Adipocyte (in vitro differentiated cells): ENCODE measurements around the gene C13orf42.
A peak's percentile ranks its signal among the peaks of the same experiment; 100 is the strongest.

Experiments
- DNase-seq: peaks from one replicate; pipeline ENCODE4 v3.0.0-alpha.2; 2015; ENCODE audit warnings: low read depth
- H3K27me3 ChIP-seq: replicated peaks from 2 replicates; pipeline ENCODE4 v1.7.0; 2013; ENCODE audit warnings: mild to moderate bottlenecking, low read length, moderate library complexity; ENCODE audit not compliant: control insufficient read depth, insufficient read depth
- H3K36me3 ChIP-seq: 2 replicates; pipeline ENCODE4 v1.7.0; 2013; ENCODE audit warnings: low read length, mild to moderate bottlenecking, moderate library complexity; ENCODE audit not compliant: control insufficient read depth, insufficient read depth, severe bottlenecking
- H3K4me1 ChIP-seq: 2 replicates; pipeline ENCODE4 v1.7.0; 2013; ENCODE audit warnings: mild to moderate bottlenecking, low read length, moderate library complexity; ENCODE audit not compliant: control insufficient read depth, insufficient read depth
- H3K4me3 ChIP-seq: 2 replicates; pipeline ENCODE4 v1.7.0; 2013; ENCODE audit warnings: mild to moderate bottlenecking, low read length, moderate library complexity
- H3K9ac ChIP-seq: 2 replicates; pipeline ENCODE4 v1.7.0; 2013; ENCODE audit warnings: mild to moderate bottlenecking, low read length, moderate library complexity
- H3K9me3 ChIP-seq: 2 replicates; pipeline ENCODE4 v1.7.0; 2013; ENCODE audit warnings: mild to moderate bottlenecking, low read length, moderate library complexity; ENCODE audit not compliant: control insufficient read depth

C13orf42 gene

DNA sequence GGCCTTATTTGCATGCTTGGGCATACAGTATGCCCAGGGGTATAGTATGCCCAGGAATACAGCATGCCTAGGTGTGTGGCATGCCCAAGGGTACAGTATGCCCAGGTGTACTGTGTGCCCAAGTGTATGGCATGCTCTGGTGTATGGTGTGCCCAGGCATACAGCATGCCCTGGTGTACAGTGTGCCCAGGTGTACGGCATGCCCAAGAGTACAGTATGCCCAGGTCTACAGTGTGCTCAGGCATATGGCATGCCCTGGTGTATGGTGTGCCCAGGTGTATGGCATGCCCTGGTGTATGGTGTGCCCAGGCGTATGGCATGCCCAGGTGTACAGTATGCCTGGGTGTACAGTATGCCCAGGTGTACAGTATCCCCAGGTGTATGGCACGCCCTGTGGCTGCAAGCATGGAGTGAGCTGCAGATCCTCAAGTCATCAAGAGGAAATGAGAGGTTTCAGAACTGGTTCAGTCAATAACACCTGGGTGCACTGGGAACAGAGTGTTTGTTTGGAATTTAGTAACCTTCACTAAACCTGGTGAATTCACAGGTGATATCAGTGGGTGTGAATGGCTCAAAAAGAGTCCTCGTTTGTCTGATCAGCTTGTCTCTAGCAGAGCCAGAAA lies 7.8 kb upstream of the C13orf42 start:
- no peaks in the 10 kb centered on the region for H3K36me3 ChIP-seq
- DNase-seq = no peak
- H3K9ac ChIP-seq = no peak overlapping the region
- H3K4me3 ChIP-seq = no peak overlapping the region
- H3K9me3 ChIP-seq = peaks cover 12% of the 10 kb centered on the region
- H3K4me1 ChIP-seq = peaks cover 10% of the 10 kb centered on the region
- peaks cover 67% of the 10 kb centered on the region for H3K27me3 ChIP-seq

DNA sequence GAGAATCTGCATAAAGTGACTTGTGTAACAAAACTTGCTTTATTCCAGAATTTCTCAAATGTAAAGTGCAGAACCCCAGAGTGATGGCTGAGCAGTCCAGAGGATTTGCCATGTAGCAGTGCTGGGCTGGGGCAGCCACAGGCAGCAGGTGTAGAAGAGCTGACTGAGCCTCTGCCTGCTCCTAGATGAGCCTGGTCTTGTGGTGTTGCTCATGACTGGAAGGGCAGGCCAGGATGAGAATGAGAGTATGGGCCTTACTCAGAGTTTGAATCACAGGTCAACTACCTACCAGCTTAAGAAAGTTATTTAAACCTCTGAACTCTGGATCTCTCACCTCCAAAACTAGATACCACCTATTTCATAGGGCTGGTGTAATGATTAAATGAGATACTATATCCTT lies 2.9 kb upstream of the C13orf42 start:
- no peak for DNase-seq
- Histone ChIP-seq H3K4me3 (no peak overlapping the region), H3K9ac (no peak overlapping the region), H3K36me3 (no peaks in the 10 kb centered on the region), H3K9me3 (peaks cover 12% of the 10 kb centered on the region), H3K27me3 (peaks cover 78% of the 10 kb centered on the region), H3K4me1 (no peaks in the 10 kb centered on the region)

DNA sequence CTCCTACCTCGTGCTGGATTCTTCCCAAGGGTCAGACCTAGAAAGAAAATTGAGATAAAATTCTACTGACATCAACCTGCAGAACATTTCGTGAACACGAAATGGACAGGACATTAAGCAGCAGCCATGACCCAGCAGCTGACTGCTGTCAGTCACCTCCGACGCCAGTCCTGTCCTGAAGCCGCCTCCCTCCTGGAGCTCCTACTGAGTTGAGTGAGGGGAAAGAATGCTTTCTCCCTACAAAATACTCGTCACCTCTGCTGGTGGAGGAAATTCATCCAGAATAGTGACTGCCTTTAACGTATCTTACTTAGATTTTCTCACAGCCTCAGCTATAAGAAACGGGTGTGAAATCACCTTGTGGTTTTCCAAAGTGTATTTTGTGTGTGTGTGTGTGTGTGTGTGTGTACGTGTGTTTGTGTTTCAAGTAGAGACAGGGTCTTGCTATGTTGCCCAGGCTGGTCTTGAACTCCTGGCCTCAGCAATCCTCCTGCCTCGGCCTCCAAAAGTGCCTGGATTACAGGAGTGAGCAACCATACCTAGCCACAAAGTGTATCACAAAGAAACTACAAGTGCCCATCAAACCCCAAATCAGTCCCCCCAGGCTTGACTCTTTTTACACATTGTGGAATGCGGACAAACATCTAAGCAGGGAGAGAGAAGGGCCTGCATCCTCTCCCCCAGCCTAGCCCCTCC lies 2.3 kb upstream of the C13orf42 start:
- peaks cover 78% of the 10 kb centered on the region for H3K27me3 ChIP-seq
- DNase-seq = no peak
- H3K9ac ChIP-seq = no peak overlapping the region
- no peak overlapping the region for H3K4me3 ChIP-seq
- H3K4me1 ChIP-seq = no peaks in the 10 kb centered on the region
- H3K9me3 ChIP-seq = peaks cover 12% of the 10 kb centered on the region
- no peaks in the 10 kb centered on the region for H3K36me3 ChIP-seq

DNA sequence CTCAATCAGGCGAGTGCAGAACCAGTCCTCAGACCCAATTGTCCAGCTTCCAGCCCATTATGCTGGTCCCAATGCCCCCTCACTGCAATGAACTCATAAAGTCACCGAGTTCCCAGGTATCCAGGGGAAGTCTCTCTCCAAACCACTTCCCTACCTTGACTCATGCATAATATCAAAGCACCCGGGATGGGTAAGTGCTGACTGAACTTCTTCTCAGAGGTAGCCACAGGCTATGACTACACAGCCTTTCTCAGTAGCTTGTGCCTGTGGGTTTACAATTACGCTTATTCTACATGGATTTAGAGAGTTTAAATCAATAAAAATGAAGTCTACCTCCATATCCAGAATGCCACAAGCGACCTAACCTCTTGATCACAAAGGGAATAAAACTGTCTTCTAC lies 1.7 kb upstream of the C13orf42 start:
- Histone ChIP-seq H3K36me3 (no peaks in the 10 kb centered on the region), H3K27me3 (peaks cover 77% of the 10 kb centered on the region), H3K4me3 (no peak overlapping the region), H3K4me1 (no peaks in the 10 kb centered on the region), H3K9ac (no peak overlapping the region), H3K9me3 (peaks cover 6% of the 10 kb centered on the region)
- no peak for DNase-seq

DNA sequence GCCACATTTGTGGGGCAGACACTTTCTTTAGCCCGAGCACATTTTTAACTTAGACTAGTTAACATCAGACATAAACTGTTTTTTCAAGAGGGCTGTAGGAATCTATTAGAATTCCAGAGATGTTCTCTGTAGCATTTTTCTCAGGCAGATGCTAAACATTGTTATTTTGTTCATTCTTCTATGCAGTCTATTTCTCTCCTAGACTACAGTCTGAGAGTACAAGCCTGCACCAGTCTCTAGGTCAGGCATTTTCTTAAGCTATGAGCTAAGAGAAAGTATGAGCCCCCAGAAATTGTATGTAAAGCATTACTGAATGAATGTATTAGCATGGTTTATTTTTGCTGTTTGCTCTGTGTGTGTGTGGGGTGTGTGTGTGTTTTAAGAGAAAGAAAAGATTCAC lies 923 bp upstream of the C13orf42 start:
- no peaks in the 10 kb centered on the region for H3K36me3 ChIP-seq
- H3K9ac ChIP-seq = no peak overlapping the region
- no peak overlapping the region for H3K4me3 ChIP-seq
- H3K4me1 ChIP-seq = no peaks in the 10 kb centered on the region
- H3K27me3 ChIP-seq = peaks cover 76% of the 10 kb centered on the region
- H3K9me3 ChIP-seq = no peaks in the 10 kb centered on the region
- DNase-seq = peak; percentile 5

DNA sequence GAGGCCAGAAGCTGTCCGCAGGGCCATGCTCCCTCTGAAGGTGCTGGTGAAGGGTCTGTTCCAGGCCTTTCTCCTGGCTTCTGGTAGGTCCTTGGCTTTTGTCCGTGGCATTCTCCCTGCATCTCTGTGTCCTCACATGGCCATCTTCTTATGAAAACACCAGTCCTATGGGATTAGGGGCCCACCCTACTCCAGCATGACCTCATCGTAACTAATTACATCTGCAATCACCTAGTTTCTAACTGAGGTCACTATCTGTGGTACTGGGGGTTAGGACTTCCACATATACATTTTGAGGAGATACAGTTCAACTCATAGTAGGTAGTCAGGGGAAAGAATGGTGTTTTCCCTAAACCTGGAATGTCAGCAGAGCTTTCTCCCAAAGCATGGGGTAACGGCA lies 3.1 kb downstream of the C13orf42 start:
- Histone ChIP-seq H3K36me3 (no peaks in the 10 kb centered on the region), H3K4me1 (no peaks in the 10 kb centered on the region), H3K9ac (no peak overlapping the region), H3K4me3 (no peak overlapping the region), H3K9me3 (no peaks in the 10 kb centered on the region), H3K27me3 (peaks cover 65% of the 10 kb centered on the region)
- no peak for DNase-seq

DNA sequence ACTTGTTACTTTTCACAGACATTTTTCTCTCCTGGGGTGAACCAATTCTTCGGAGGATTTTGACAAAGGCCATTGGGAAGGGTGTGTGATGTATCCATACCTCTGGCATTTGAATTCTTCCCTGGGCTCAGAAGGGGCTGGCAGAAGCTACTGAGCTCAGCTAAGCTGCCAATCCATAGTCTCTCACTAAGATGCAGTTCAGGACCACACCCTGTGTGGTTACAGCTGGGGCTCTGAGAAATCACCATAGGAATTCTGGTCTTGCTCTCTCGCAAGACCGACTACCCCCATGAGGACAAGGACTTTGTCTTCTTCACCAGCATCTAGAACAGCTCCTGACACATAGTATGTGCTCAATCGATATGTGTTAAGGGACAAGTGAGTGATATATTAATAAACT lies 6.0 kb downstream of the C13orf42 start:
- no peaks in the 10 kb centered on the region for H3K36me3 ChIP-seq
- DNase-seq = no peak
- no peak overlapping the region for H3K9ac ChIP-seq
- H3K4me1 ChIP-seq = no peaks in the 10 kb centered on the region
- H3K9me3 ChIP-seq = no peaks in the 10 kb centered on the region
- H3K4me3 ChIP-seq = no peak overlapping the region
- peaks cover 50% of the 10 kb centered on the region for H3K27me3 ChIP-seq

DNA sequence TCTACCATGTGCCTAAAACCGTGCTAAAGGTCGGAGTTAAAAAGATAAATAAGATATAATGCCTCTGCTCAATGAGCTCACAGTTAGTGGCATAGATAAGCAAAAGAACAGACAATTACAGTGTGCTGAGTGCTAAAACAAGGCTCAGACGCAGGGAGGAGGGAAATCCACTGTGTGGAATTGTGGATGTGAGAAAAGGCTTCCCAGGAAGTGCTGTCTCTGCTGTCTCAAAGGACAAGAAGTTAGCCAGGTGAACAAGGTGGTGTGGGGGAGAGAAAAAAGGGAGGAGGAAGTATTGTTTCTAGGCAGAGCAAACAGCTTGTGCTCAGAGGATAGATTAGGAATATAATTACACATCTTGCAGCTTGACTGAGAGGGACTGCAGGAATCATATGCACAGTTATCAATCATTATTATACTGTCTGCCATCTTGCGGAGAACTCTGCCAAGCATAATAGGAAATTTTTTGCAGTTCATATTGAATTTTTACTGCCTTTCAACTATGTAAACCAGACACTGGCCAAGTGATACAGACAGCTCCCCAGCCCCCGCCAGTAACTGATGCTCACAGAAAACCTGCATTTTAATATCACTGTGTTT lies 9.3 kb downstream of the C13orf42 start:
- no peak overlapping the region for H3K9ac ChIP-seq
- DNase-seq = no peak

DNA sequence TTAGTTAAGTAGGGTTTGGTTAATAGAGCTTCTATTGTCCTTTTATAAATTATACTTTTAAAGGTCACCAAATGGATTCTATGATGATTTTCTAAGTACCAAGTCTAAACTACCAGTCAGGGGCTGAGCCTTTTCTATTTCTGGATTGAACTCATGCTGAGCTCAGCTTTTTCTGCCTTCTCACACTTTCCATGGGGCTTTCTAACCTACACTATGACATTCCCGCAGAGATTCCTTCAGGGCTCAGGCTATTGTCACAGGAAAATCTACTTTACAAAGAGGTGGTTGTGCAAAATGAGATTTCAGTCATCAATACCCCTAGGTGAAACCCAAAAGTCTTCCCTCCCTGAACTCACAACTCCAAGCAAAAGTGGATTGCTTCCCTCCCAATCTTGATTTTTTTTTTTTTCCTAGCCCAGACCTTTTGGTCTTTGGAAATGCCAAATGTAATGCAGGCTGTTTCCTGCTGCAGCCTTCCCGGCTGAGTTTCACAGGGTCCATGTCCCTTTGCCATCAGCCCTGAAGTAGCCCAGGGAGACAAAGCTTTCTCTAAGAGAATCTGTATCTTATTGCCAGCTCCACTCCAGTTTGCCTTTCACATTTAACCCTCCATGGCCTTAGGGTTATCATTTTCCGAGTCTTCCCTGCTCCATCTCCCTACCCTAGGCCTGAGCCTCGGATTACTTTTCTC lies 13.6 kb downstream of the C13orf42 start:
- no peaks in the 10 kb centered on the region for H3K36me3 ChIP-seq
- H3K9me3 ChIP-seq = no peaks in the 10 kb centered on the region
- peaks cover 8% of the 10 kb centered on the region for H3K27me3 ChIP-seq
- no peak overlapping the region for H3K9ac ChIP-seq
- H3K4me3 ChIP-seq = no peak overlapping the region
- H3K4me1 ChIP-seq = no peaks in the 10 kb centered on the region
- DNase-seq = no peak

More for the DNA sequence above, 9.3 kb downstream of the C13orf42 start:
- H3K36me3 ChIP-seq = no peaks in the 10 kb centered on the region
- H3K27me3 ChIP-seq = peaks cover 34% of the 10 kb centered on the region
- H3K4me3 ChIP-seq = no peak overlapping the region
- no peaks in the 10 kb centered on the region for H3K9me3 ChIP-seq
- no peaks in the 10 kb centered on the region for H3K4me1 ChIP-seq

DNA sequence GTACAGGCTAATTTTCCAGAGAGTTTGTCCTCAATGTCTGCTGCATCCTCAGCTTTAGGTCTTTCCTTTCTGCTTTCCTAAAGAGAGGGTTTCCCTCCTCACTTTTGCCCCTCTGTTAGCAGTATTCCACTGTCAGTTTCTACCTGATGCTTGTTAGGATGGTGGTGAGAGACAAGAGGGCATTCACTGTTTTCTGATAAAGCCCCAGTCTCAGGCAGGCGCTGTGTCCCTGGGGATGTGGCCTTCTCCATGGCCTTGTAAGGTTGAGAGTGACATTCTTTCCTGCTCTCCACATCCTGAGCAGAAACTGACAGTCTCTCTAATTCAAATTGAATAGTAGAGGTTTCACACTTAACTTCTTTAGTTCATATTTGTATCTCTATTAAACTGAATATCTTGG lies 14.9 kb downstream of the C13orf42 start:
- H3K9ac ChIP-seq = no peak overlapping the region
- no peak for DNase-seq

DNA sequence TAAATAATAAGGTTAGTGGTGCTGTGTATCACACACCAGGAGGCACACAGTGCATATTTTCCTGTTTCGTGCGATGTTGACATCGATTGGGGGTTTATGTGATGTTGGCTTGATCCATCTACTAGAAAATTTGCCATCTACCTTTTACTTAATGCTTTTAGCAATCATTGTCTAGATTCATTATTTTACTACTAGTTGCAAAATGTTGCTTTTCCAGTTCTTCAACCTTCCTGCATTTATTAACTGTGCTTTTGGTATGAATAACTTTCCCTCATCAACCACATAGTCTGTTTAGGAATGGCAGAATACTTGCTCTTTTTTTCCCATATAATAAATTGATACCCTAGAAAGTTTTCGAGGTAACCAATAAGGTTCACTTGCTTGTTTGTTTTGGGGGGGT lies 17.5 kb downstream of the C13orf42 start:
- H3K27me3 ChIP-seq = peaks cover 14% of the 10 kb centered on the region
- no peak for DNase-seq
- H3K36me3 ChIP-seq = no peaks in the 10 kb centered on the region
- no peaks in the 10 kb centered on the region for H3K9me3 ChIP-seq
- no peak overlapping the region for H3K9ac ChIP-seq
- no peaks in the 10 kb centered on the region for H3K4me1 ChIP-seq
- H3K4me3 ChIP-seq = no peak overlapping the region

More for the DNA sequence above, 14.9 kb downstream of the C13orf42 start:
- no peaks in the 10 kb centered on the region for H3K9me3 ChIP-seq
- no peak overlapping the region for H3K4me3 ChIP-seq
- H3K4me1 ChIP-seq = no peaks in the 10 kb centered on the region
- peaks cover 10% of the 10 kb centered on the region for H3K27me3 ChIP-seq
- H3K36me3 ChIP-seq = no peaks in the 10 kb centered on the region
